ENCODE data around the gene GPR161.
"Not testable (repeated sequence)": the region's sequence is repeated elsewhere in the genome, so short reads cannot be mapped to it uniquely, and the experiment has no call there.

GPR161 gene, protein sequence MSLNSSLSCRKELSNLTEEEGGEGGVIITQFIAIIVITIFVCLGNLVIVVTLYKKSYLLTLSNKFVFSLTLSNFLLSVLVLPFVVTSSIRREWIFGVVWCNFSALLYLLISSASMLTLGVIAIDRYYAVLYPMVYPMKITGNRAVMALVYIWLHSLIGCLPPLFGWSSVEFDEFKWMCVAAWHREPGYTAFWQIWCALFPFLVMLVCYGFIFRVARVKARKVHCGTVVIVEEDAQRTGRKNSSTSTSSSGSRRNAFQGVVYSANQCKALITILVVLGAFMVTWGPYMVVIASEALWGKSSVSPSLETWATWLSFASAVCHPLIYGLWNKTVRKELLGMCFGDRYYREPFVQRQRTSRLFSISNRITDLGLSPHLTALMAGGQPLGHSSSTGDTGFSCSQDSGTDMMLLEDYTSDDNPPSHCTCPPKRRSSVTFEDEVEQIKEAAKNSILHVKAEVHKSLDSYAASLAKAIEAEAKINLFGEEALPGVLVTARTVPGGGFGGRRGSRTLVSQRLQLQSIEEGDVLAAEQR

DNA sequence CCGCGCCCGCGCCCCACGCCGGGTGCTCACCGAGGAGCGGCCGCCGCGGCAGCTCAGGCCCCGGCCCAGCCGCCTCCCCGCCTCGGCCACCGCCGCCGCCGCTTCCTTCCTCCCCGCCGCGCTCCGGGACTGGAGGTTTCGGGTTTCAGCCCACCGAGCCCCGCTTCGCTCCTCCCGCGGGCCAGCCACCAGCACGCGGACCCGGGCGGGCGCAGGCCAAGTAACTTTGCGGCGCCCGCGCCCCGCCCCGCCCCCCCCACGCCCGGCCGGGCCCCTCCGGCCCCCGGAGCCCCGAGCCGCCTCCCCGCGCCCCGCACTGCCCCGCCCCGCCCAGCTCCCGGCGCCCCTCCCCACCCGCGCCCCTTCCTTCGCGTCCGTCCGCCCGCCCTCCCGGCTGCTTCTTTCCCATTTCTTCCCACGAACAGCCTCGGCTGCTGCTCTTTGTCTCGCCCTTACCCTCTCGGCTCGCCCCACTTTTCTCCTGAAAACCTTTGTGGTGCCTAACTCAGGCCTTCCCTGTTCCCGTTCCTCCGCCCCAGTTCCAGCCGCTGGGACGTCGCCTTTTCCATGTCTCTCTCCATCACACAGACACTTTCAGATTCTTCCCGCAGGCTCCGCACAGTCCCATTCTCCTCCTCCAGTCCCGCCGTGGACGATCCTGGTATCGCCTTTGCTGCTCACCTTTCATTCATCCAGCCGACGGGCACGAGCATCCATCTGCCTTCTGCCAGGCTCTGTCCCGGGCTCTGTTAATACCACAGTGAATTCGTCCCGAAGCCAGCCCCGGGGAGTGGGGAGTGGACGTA, at the start of gene GPR161:
GPR161 (minus strand) TSS at position 222 of the 806 bp plus-strand sequence. CDS start 32,080 bp downstream, outside the sequence.
- peak within 1 kb of the TSS; percentile 72 to 94 for H3K4me3 ChIP-seq (ENCODE audit: low read depth in 1 of 2, low read length in 2 of 2)
- H3K36me3 ChIP-seq (ENCODE audit: control insufficient read depth in 1 of 2, insufficient read depth in 2 of 2, low read length in 2 of 2): no peaks in the 10 kb centered on the region
- H3K4me1 ChIP-seq (ENCODE audit: control insufficient read depth in 1 of 2, insufficient read depth in 2 of 2, low read length in 2 of 2): peaks cover 9 to 22% of the 10 kb centered on the region in 2 donors
- peak within 1 kb of the TSS; percentile 71 for H3K27ac ChIP-seq (ENCODE audit: low read length)
- peaks cover 4% of the 10 kb centered on the region for H3K27me3 ChIP-seq (ENCODE audit: low read depth, low read length)
- H3K9me3 ChIP-seq (ENCODE audit: control insufficient read depth in 1 of 2, low read length in 2 of 2): no peaks in the 10 kb centered on the region

DNA sequence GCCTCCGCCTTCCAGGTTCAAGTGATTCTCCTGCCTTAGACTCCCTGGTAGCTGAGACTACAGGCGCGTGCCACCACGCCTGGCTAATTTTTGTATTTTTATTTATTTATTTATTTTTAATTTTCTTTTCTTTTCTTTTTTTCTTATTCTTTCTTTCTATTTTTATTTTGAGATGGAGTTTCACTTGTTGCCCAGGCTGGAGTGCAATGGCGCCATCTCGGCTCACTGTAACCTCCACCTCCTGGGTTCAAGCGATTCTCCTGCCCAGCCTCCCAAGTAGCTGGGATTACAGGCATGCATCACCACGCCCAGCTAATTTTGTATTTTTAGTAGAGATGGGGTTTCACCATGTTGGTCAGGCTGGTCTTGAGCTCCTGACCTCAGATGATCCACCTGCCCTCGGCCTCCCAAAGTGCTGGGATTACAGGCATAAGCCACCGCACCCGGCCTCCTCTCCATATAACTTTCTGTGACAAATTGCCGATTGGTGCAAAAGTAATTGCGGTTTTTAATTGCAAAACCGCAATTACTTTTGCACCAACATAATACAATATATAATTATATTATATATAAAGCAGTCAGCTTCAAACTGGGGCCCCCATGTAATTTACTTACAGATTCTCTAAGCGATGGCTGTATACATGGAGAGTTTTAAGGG, 44.5 kb upstream of the GPR161 start:
- not testable (repeated sequence) for H3K27ac ChIP-seq (ENCODE audit: low read length); H3K36me3 ChIP-seq (ENCODE audit: control insufficient read depth in 1 of 2, insufficient read depth in 2 of 2, low read length in 2 of 2); H3K27me3 ChIP-seq (ENCODE audit: low read depth, low read length); H3K9me3 ChIP-seq (ENCODE audit: control insufficient read depth in 1 of 2, low read length in 2 of 2); H3K4me1 ChIP-seq (ENCODE audit: control insufficient read depth in 1 of 2, insufficient read depth in 2 of 2, low read length in 2 of 2); H3K4me3 ChIP-seq (ENCODE audit: low read depth in 1 of 2, low read length in 2 of 2)

DNA sequence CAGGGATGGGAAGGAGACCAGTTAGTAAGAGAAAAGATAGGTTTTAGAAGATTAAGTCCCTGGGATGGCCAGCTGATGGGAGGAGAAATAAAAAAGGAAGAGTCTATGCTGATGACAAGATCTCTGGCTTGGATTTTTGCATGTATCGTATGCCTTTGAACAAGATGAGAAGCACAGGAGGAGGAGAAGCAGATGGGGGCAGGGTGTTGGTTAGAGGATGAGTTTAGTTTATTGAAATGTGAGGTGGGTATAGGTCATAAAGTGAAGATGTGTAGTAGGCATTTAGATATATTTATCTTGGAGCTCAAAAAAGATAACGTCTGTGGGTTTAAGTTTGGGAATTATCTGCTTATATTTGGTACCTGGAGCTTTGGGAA, 43.4 kb upstream of the GPR161 start:
- H3K27me3 ChIP-seq (ENCODE audit: low read depth, low read length): no peaks in the 10 kb centered on the region
- peak overlapping the region; percentile 88 for H3K27ac ChIP-seq (ENCODE audit: low read length)
- H3K4me3 ChIP-seq (ENCODE audit: low read depth in 1 of 2, low read length in 2 of 2): peak overlapping the region; percentile 79 to 91
- H3K4me1 ChIP-seq (ENCODE audit: control insufficient read depth in 1 of 2, insufficient read depth in 2 of 2, low read length in 2 of 2): peaks cover 0 to 7% of the 10 kb centered on the region in 2 donors
- H3K9me3 ChIP-seq (ENCODE audit: control insufficient read depth in 1 of 2, low read length in 2 of 2): no peaks in the 10 kb centered on the region
- H3K36me3 ChIP-seq (ENCODE audit: control insufficient read depth in 1 of 2, insufficient read depth in 2 of 2, low read length in 2 of 2): no peaks in the 10 kb centered on the region

DNA sequence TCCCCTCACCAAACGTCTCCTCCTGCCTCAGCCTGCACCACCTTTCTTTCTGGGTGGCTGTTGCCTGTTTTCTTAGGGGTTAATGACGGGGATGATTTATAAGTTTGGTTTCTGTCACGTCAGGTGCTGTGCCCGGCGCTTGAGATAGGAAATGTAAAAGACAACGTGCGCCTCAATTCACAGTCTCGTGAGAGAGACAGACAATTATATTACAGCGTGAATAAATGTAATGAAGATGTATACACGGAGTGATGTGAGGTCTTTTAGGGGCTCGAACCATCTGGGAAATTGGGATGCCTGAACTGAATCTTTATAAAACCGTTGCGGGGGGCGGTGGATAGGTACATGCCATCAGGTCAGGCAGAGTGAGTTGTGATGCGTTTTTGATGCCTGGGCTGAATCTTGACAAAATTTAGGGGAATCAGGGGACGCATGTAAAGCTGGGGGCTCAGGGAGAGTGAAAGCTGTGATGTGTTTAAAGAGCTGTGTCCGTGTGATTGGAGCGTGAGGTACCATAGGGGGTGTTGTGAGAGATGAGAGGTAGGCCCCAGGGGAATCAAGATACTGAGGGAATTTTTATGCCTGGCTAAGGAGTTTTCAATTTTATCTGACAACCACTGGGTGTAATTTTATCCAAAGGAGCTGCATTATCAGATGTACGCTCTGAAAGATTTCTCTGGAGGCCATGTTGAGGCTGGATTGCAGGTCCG, 42.9 kb upstream of the GPR161 start:
- no peaks in the 10 kb centered on the region for H3K36me3 ChIP-seq (ENCODE audit: control insufficient read depth in 1 of 2, insufficient read depth in 2 of 2, low read length in 2 of 2)
- peak overlapping the region; percentile 88 for H3K27ac ChIP-seq (ENCODE audit: low read length)
- H3K27me3 ChIP-seq (ENCODE audit: low read depth, low read length): no peaks in the 10 kb centered on the region
- H3K9me3 ChIP-seq (ENCODE audit: control insufficient read depth in 1 of 2, low read length in 2 of 2): no peaks in the 10 kb centered on the region
- H3K4me1 ChIP-seq (ENCODE audit: control insufficient read depth in 1 of 2, insufficient read depth in 2 of 2, low read length in 2 of 2): peaks cover 0 to 7% of the 10 kb centered on the region in 2 donors
- H3K4me3 ChIP-seq (ENCODE audit: low read depth in 1 of 2, low read length in 2 of 2): peak overlapping the region; percentile 79 to 91

DNA sequence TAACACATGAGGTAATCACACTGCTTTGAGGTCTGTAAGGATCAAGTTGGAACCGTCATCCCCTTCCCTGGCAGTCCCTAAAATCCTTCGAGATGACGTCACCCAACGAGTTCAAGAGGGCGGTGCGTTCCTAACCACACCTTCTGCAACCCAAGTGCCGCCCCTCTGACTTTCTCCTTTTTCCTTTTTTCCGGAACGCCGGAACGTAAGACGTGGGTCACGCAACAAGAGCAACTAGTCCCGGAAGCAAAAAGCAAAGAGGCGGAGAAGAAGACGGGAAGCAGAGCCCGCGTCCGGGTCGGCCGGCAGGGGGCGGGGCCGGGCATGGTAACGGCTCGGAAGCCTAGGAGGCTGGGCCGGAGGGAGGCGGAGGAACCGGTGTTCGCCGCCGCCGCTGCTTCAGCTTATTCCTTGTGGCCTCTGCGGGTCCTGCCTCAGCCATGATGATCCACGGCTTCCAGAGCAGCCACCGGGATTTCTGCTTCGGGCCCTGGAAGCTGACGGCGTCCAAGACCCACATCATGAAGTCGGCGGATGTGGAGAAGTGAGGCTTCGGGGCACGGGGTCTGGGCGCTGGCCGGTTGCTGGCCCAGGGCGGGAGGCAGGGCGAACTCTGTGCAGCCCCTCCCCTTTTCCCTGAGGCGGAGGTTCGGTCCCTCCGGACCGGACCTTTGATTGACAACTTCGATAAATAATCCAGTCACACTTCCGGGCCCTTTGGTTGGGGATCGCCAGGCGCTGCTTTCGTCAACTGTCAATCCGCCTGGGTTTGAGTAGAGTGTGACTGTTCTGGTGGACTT, 42.1 kb upstream of the GPR161 start, which contains the start of gene TIPRL:
TIPRL (plus strand) TSS at position 325 of the 800 bp plus-strand sequence; CDS start at position 441, 116 bp downstream.
- Histone ChIP-seq H3K4me1 (ENCODE audit: control insufficient read depth in 1 of 2, insufficient read depth in 2 of 2, low read length in 2 of 2) (peaks cover 0 to 7% of the 10 kb centered on the region in 2 donors), H3K4me3 (ENCODE audit: low read depth in 1 of 2, low read length in 2 of 2) (peak within 1 kb of the TSS; percentile 79 to 91), H3K9me3 (ENCODE audit: control insufficient read depth in 1 of 2, low read length in 2 of 2) (no peaks in the 10 kb centered on the region), H3K36me3 (ENCODE audit: control insufficient read depth in 1 of 2, insufficient read depth in 2 of 2, low read length in 2 of 2) (no peaks in the 10 kb centered on the region), H3K27ac (ENCODE audit: low read length) (peak within 1 kb of the TSS; percentile 88), H3K27me3 (ENCODE audit: low read depth, low read length) (no peaks in the 10 kb centered on the region)

DNA sequence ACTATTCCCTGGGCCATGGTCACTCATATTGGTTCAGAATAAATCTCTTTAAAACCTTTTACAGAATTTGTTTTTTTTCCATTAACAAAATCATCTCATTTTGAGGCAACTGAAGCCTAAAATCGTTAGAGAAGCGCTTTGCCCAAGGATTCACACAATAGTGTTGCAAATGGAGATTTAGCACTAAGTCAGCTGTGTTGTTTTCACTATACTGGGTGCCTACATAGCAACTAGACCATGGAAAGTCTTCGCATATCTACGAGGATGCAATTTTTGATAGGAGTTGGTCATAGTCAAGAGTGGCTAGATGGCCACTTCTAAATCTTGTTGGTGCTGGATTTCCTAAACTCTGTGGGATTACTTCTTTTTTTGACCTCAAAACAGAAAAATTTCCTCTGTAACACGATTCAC, 41.5 kb upstream of the GPR161 start:
- Histone ChIP-seq H3K4me3 (ENCODE audit: low read depth in 1 of 2, low read length in 2 of 2) (peak overlapping the region; percentile 79 to 91), H3K4me1 (ENCODE audit: control insufficient read depth in 1 of 2, insufficient read depth in 2 of 2, low read length in 2 of 2) (peaks cover 0 to 7% of the 10 kb centered on the region in 2 donors), H3K36me3 (ENCODE audit: control insufficient read depth in 1 of 2, insufficient read depth in 2 of 2, low read length in 2 of 2) (no peaks in the 10 kb centered on the region), H3K27ac (ENCODE audit: low read length) (peak overlapping the region; percentile 88), H3K9me3 (ENCODE audit: control insufficient read depth in 1 of 2, low read length in 2 of 2) (no peaks in the 10 kb centered on the region), H3K27me3 (ENCODE audit: low read depth, low read length) (no peaks in the 10 kb centered on the region)

DNA sequence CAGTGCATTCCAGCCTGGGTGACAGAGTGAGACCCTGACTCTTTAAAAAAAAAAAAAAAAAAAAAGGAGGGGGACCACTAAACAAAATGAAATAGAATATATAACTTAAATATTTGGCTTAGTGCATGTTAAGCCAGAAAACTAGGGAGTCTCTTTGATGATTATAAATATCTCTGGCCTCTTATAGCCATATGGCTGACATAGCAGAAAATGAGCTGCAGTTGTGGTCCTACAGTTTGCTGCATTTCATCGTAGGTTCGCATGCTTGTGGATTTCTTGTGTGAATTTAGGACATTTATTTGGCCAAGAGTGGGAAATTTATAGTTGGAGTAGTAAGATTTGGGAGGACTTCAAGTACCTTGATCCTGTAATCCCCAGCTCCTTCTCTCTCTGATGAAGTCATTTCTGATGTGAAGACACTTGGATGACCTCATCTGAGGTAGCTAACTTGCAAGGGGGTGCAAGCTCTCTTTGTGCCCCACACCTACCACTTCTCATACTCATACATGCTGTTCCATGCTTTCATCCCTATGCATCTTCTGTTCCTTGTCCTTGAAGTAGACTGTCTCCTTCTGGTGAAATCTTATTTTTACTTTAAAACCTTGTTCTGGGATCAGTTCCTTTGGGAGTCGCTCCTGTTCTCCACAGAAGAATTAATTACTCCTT, 35.7 kb upstream of the GPR161 start:
- no peaks in the 10 kb centered on the region for H3K9me3 ChIP-seq (ENCODE audit: control insufficient read depth in 1 of 2, low read length in 2 of 2)
- no peak overlapping the region for H3K4me3 ChIP-seq (ENCODE audit: low read depth in 1 of 2, low read length in 2 of 2)
- no peaks in the 10 kb centered on the region for H3K36me3 ChIP-seq (ENCODE audit: control insufficient read depth in 1 of 2, insufficient read depth in 2 of 2, low read length in 2 of 2)
- H3K27ac ChIP-seq (ENCODE audit: low read length): no peak overlapping the region
- H3K27me3 ChIP-seq (ENCODE audit: low read depth, low read length): no peaks in the 10 kb centered on the region
- H3K4me1 ChIP-seq (ENCODE audit: control insufficient read depth in 1 of 2, insufficient read depth in 2 of 2, low read length in 2 of 2): no peaks in the 10 kb centered on the region

DNA sequence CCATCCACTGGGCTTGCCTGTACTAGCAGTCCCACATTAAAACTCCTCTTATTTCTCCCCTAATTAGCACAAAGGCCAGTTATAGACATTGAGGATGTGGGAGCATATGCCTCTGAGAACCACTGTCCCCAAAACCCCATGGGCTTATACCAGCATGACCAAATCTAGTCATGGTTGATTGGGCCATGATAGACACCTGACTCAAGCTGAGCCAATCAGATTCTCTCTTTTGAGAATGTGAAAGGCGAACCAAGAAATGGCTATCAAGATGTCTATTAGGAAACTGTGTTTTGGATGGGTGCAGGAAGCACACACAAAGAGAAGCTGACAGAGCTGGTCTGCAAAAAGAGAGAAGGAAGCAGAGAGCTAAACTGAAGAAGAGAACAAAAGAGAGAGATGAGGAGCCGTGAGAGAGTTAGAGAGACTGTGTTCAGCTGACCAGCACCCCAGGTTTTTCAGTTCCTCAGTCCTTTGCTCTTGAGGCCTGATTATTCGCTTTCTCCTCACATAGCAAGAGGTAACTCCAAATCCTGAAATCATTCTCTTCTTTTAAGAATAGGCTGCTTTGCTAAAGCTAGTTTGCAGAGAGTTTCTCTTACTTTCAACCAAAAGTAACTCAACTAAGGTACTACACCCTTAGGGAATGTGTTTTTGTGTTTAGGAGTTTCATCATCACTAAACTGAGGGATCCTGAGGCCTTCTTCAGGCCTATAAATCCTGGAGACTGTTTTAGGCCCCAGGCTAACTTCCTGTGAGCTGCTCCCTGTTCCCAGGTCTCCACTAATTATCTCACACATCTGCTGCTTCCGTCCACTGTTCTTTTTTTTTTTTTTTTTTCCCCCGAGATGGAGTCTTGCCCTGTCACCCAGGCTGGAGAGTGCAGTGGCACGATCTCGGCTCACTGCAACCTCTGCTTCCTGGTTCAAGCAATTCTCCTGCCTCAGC, 34.1 kb upstream of the GPR161 start:
- Histone ChIP-seq H3K4me1 (ENCODE audit: control insufficient read depth in 1 of 2, insufficient read depth in 2 of 2, low read length in 2 of 2) (no peaks in the 10 kb centered on the region), H3K36me3 (ENCODE audit: control insufficient read depth in 1 of 2, insufficient read depth in 2 of 2, low read length in 2 of 2) (no peaks in the 10 kb centered on the region), H3K4me3 (ENCODE audit: low read depth in 1 of 2, low read length in 2 of 2) (no peak overlapping the region), H3K27me3 (ENCODE audit: low read depth, low read length) (no peaks in the 10 kb centered on the region), H3K27ac (ENCODE audit: low read length) (no peak overlapping the region), H3K9me3 (ENCODE audit: control insufficient read depth in 1 of 2, low read length in 2 of 2) (no peaks in the 10 kb centered on the region)

DNA sequence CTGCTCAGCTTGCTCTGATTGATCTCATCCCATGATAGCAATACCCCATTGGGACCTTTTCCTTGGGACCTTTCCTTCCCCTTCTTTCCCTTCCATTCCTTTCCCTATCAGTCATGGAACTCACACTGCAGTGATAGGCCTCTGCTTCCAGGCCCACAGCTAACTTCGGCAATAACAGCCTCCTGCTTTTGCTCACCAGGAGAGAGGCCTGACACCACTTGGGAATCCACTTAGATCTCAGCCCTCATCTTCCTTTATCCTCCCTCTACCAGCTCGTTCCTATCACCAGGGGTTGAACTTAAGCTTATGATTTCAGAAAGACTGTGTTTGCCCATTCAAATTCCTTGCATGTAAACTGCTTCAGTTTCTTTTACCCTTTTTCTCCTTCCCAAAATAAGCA, 31.1 kb upstream of the GPR161 start:
- no peaks in the 10 kb centered on the region for H3K36me3 ChIP-seq (ENCODE audit: control insufficient read depth in 1 of 2, insufficient read depth in 2 of 2, low read length in 2 of 2)
- H3K27me3 ChIP-seq (ENCODE audit: low read depth, low read length): no peaks in the 10 kb centered on the region
- no peak overlapping the region for H3K4me3 ChIP-seq (ENCODE audit: low read depth in 1 of 2, low read length in 2 of 2)
- no peaks in the 10 kb centered on the region for H3K9me3 ChIP-seq (ENCODE audit: control insufficient read depth in 1 of 2, low read length in 2 of 2)
- no peaks in the 10 kb centered on the region for H3K4me1 ChIP-seq (ENCODE audit: control insufficient read depth in 1 of 2, insufficient read depth in 2 of 2, low read length in 2 of 2)
- peak overlapping the region; percentile 39 for H3K27ac ChIP-seq (ENCODE audit: low read length)
